ENCODE results near the gene AADACL3.
"Not testable (repeated sequence)": the region's sequence is repeated elsewhere in the genome, so short reads cannot be mapped to it uniquely, and the experiment has no call there.

Gene AADACL3

GRCh38 chr1:12714710-12715475, 1.0 kb upstream of the AADACL3 start:
- no peak for DNase-seq

GRCh38 chr1:12717301-12717838, 1.5 kb downstream of the AADACL3 start:
- no peak for DNase-seq

GRCh38 chr1:12722626-12723025, 6.7 kb downstream of the AADACL3 start:
- no peak for DNase-seq

DNA sequence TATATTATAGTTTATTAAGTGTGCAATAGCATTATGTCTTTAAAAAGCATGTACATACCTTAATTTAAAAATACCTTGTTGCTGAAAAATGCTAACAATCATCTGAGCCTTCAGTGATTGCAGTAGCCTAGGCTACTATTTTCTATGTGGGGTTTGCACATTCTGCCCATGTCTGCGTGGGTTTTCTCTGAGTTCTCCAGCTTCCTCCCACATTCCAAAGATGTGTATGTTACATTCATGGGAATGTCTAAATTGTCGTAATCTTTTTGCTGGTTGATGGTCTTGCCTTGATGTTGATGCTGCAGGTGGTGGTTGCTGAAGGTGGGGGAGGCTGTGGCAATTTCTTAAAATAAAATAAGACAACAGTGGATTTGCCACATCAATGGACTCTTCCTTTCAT, 12.5 kb downstream of the AADACL3 start:
- no peak for DNase-seq

GRCh38 chr1:12730156-12730555, 14.2 kb downstream of the AADACL3 start:
- no peak for DNase-seq

DNA sequence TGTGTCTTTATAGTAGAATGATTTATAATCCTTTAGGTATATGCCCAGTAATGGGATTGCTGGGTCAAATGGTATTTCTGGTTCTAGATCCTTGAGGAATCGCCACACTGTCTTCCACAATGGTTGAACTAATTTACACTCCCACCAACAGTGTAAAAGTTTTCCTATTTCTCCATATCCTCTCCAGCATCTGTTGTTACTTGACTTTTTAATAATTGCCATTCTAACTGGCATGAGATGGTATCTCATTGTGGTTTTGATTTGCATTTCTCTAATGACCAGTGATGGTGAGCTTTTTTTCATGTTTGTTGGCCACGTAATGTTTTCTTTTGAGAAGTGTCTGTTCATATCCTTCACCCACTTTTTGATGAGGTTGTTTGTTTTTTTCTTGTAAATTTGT, 15.2 kb downstream of the AADACL3 start:
- DNase-seq: not testable (repeated sequence)

DNA sequence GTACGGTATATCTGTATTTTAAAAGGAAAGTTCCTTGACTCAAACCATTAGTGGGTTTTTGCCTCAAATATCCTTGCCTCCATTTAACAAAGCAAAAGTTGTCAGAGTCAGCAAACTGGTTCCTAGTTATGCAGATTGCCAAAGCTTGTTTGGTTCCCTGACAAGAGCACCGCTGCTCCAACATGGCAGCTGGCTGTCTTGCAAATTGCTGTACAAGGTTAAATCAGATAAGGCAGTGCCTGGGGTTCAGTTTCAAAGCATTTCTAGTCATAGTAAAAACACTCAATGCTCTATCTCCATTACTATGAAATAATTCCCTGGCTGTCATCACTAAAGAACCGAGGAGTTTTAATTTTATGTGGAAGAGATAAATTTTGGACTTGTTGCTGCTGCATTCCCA, 18.7 kb downstream of the AADACL3 start:
- no peak for DNase-seq

DNA sequence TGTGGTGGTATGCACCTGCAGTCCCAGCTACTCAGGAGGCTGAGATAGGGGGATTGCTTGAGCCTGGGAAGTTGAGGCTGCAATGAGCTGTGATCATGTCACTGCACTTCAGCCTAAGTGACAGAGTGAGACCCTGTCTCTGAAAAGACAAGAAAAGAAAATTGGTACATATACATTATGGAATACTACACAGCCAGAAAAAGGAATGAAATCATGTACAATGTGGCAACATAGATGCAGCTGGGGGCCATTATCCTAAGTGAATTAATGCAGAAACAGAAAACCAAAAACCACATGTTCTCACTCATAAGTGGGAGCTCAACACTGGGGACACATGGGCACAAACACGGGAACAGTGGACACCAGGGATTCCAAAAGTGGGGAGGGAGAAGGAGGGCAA, 23.0 kb downstream of the AADACL3 start:
- no peak for DNase-seq

- DNase-seq: no peak
Measured at GRCh38 chr1:12739613-12740012, 23.7 kb downstream of the AADACL3 start.

DNA sequence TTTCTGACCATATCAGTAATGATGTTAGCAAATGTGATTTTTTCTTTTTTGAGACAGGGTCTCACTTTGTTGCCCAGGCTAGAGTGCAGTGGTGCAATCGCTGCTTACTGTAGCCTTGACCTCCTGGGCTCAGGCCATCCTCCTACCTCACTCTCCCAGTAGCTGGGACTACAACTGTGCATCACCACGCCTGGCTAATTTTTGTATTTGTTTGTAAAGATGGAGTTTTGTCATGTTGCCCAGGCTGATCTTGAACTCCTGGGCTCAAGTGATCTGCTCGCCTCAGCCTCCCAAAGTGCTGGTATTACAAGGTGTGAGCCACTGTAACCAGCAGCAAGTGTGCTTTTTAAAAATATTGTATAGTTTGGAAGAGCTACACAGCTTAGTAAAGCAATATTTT, 26.0 kb downstream of the AADACL3 start:
- DNase-seq: no peak

GRCh38 chr1:12745126-12745991, 29.4 kb downstream of the AADACL3 start:
- no peak for DNase-seq

DNA sequence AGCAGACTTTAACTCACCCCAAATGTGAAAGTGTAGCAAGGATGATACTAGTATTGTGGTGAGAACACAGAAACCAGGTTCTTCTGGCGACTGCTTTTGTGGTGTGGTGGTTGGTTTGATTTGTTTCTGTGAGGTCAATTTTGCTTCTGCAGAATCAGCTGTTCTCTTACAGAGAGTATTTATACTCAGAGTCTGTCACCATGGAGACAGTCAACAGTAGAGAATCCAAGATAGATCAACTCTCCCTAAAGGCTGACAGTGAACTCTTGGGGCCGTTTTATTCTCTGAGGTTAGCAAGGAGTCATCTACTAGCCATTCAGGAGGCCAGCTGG, 30.0 kb downstream of the AADACL3 start, which contains the start of gene CFAP107:
Gene CFAP107 (plus strand): TSS at position 209 of the 332 bp plus-strand sequence. CDS start 231 bp downstream, outside the sequence.
- DNase-seq: no peak

- DNase-seq: no peak
Measured at GRCh38 chr1:12748778-12749355, 33.0 kb downstream of the AADACL3 start.

- no peak for DNase-seq
Measured at GRCh38 chr1:12754738-12755137, 38.8 kb downstream of the AADACL3 start.

DNA sequence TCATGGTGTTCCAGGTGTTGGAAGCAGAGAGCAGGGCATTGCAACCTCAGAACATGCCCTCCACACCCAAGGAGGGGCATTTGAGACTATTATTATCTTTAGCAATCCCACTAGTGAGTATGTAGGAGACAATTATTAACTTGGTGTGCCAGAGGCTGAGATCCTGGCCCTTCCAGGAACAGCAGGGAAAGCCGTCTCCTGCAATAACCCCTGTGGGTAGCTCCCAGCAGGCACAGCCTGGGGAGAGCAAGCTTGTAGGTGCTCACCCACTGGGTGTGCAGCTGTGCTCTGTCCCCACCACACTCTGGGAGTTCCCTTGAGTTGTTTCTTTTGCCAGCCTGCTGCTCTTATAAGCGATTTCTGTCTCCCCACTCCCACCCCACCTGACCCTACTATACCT, 40.4 kb downstream of the AADACL3 start:
- no peak for DNase-seq

DNA sequence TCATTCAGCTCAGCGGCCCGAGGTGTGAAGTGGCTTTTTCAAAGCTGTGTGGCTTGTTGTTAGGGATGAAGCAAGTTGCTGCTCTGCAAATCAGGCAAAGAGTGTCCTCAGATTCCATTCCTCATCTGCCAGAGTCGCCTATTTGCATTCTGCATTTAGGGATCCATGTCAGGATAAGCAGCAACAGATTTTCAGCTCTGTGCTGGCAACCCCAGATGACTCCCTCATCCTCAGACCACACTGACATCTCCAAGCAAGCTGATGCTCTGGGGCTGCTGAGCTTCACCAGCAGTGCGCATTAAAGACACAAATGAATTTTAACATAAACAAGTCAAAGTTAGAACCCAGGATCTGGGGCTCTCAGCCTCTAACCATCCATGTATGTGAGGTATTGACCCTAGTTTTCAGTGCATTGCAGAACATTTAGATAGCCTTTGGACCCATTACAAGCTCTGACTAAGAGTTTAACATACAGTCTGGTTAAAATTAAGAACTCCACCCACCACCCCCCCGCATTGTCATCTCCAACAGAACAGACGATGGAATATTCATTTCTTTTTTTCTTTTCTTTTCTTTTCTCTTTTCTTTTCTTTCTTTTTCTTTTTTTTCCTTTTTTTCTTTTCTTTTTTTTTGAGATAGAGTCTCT, 41.0 kb downstream of the AADACL3 start:
- DNase-seq: no peak

GRCh38 chr1:12757836-12758235, 41.9 kb downstream of the AADACL3 start:
- no peak for DNase-seq

DNA sequence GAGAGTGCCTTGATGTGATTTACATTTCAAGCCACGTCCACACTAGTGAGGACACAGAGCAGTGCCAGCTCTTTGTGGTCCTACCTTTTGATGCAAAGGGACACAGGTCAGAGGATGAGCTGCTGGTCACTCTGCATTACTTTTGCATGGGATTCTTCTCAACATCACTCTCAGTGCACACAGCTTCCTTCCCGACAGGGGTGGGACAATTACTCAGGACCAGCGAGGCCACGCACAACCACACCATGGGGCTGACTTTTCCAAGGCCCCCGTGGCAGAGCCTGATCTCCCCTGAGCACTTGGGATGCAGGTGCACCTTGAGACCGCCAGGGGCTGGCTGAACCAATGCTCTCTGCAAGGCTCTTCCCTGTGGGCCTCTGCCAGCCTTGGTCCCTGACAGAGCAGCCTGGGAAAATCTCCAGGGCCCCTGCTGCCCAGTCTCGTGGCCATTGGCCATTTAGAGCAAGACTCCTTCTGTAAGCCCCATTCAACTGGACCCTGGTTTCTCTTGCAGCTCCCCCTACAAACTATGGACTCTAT, 44.4 kb downstream of the AADACL3 start:
- DNase-seq: no peak

DNA sequence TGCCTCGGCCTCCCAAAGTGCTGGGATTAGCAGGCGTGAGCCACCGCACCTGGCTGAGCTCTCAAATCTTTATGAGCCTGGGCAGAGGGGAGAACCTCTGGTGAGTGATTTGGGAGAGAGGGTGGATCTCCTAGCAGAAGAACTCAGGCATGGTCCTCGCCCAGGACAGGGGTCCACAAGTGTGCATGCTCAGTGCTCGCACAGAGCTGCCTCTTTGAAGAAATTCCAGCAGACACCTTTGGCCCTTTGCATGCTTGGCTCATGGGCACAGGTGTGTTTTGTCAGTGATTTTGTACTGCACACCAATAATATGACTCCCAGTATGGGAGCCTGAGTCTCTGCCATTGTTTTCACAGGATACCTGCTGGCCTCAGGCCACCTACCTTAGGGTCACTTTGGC, 45.9 kb downstream of the AADACL3 start:
- DNase-seq: no peak

GRCh38 chr1:12762766-12763165, 46.9 kb downstream of the AADACL3 start:
- no peak for DNase-seq

- no peak for DNase-seq
Measured at GRCh38 chr1:12763479-12763878, 47.6 kb downstream of the AADACL3 start.

DNA sequence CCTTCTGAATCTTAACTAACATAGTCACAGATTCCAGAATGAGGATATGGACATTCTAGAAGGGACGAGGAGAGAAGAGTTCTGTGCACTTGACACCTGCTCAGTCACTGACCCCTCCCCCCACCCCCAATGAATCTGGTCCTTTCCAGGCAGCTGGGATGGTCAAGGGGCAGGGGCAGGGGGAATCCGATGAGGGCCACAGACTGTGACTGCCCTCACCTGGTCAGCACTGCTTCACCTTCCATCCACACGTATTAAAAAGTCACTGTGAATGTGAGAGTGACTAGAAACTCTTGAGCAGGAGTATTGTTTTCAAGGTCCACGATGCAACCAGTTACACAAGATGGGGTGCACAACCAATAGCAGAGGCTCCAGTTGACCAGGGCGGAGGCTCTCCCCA, 48.1 kb downstream of the AADACL3 start:
- no peak for DNase-seq

DNA sequence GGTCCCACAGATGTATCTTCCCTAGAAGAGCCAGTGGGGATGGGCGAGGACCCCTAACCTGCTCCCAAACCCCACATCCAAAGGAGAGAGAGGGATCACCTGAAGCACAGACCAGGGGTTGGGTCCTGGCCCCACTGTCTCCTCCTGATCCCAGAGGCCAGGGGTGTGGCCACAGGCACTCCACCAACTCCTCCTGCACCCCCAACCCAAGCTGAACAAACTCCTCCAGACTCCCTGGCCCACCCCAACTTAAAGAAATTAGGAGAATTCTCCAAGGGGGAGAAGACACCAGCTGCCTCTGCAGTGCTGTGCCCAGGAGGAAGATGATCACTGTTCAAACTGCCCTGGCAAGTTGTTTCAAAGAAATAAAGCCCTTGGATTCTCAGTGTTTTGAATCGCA, 53.1 kb downstream of the AADACL3 start:
- no peak for DNase-seq

Data from NCI-H1694 treated with DMSO at 0.1 percent for 48 hours (cell line).